Kidney (tissue), 14 donors: ENCODE data around the gene GP5. TPM values are rescaled to one million over a fixed set of nuclear protein-coding genes. Genes with fewer than 3 reads are reported as not detected.
A peak's percentile ranks its signal among the peaks of the same experiment; 100 is the strongest.

Experiments
- DNase-seq, 5 donors: peaks; one replicate each; pipeline ENCODE4 v3.0.0-alpha.2; 2013 to 2020
- FAIRE-seq: peaks from 2 replicates; lab custom pipeline; 2012; peaks lifted over from hg19 to GRCh38; lab: Jason Lieb, UNC
- H3K27ac ChIP-seq, 2 donors: one replicate each; pipeline ENCODE4 v1.7.0; 2013; ENCODE audit warnings: low read depth in 2 of 2, low read length in 2 of 2, inconsistent platforms in 1 of 2
- H3K27me3 ChIP-seq: one replicate; pipeline ENCODE4 v1.7.1; 2013; ENCODE audit warnings: low read length, inconsistent platforms; ENCODE audit not compliant: control insufficient read depth, insufficient read depth
- H3K36me3 ChIP-seq, 3 donors: one replicate each; pipeline versions ENCODE4 v1.7.0 to v1.7.1; 2013; ENCODE audit warnings: low read length in 3 of 3, control low read depth in 1 of 3, inconsistent platforms in 1 of 3; ENCODE audit not compliant: insufficient read depth in 3 of 3, control insufficient read depth in 2 of 3
- H3K4me1 ChIP-seq, 3 donors: one replicate each; pipeline versions ENCODE4 v1.7.0 to v1.7.1; 2013; ENCODE audit warnings: low read length in 3 of 3, inconsistent platforms in 1 of 3, low read depth in 1 of 3; ENCODE audit not compliant: control insufficient read depth in 2 of 3, insufficient read depth in 2 of 3
- H3K4me3 ChIP-seq, 3 donors: one replicate each; pipeline versions ENCODE4 v1.7.0 to v1.8.1; 2013; ENCODE audit warnings: low read length in 3 of 3, control low read depth in 1 of 3, inconsistent platforms in 1 of 3
- H3K9ac ChIP-seq, 3 donors: one replicate each; pipeline versions ENCODE4 v1.7.0 to v1.7.1; 2013; ENCODE audit warnings: low read length in 3 of 3, control low read depth in 1 of 3, inconsistent platforms in 1 of 3
- H3K9me3 ChIP-seq, 3 donors: one replicate each; pipeline versions ENCODE4 v1.7.0 to v1.7.1; 2013; ENCODE audit warnings: low read length in 3 of 3, control low read depth in 1 of 3, inconsistent platforms in 1 of 3; ENCODE audit not compliant: control insufficient read depth in 2 of 3, insufficient read depth in 1 of 3
- CTCF ChIP-seq: IDR thresholded peaks from 3 replicates; pipeline ENCODE4 v1.5.1; 2012; ENCODE audit warnings: mild to moderate bottlenecking, moderate library complexity, borderline replicate concordance; ENCODE audit not compliant: insufficient read depth; ENCODE audit errors: extremely low read depth
- intact Hi-C: fragments of 100-400 bp; cut with DNase I; formaldehyde crosslinking; loops from one replicate; pipeline ENCODE4 v1.11.1; 2022
- polyA plus RNA-seq: library from polyadenylated mRNA; stranded (reverse); fragments of 350-450 nt; fragmentation: Illumina TruSeq; extraction: RNeasy Lipid Tissue Mini Kit (QIAGEN cat#74804); gene quantifications from one replicate; pipeline ENCODE4 v1.2.3, GENCODE V29; 2014; ENCODE audit warnings: low read depth, low replicate concordance; ENCODE audit not compliant: insufficient read depth
- total RNA-seq: library from RNA; stranded (reverse); fragmentation: NEBNext Ultra II Directional; extraction: Animal tissue kit (Norgen Biotek cat#: 25700); gene quantifications from one replicate; pipeline ENCODE4 v1.2.1, GENCODE V29; 2021
- donor health status: control.
- donor health status: control.
- donor health status: control.
- donor health status: control.
- donor health status: control.
- donor health status: DM: yes; HTN: yes; CAD: no.
- donor health status: Normal renal cell carcinoma (clear cell type).

The GP5 gene
- total and polyA plus RNA-seq, 2 donors from 2014 or later, result 0.22 TPM; not detected in 1

GRCh38 chr3:194425399-194425798, 26.3 kb upstream of the GP5 start:
- no peak for FAIRE-seq
- Histone ChIP-seq H3K27ac (no peak overlapping the region), H3K36me3 (peaks cover 6 to 36% (median 16%) of the 10 kb centered on the region in 3 donors), H3K9me3 (no peaks in the 10 kb centered on the region), H3K9ac (no peak overlapping the region), H3K4me3 (no peak overlapping the region), H3K4me1 (no peaks in the 10 kb centered on the region), H3K27me3 (no peaks in the 10 kb centered on the region)
- TF ChIP-seq CTCF, result no peak
- intact Hi-C loops, result no loop called here
- DNase-seq, result no peak

DNA sequence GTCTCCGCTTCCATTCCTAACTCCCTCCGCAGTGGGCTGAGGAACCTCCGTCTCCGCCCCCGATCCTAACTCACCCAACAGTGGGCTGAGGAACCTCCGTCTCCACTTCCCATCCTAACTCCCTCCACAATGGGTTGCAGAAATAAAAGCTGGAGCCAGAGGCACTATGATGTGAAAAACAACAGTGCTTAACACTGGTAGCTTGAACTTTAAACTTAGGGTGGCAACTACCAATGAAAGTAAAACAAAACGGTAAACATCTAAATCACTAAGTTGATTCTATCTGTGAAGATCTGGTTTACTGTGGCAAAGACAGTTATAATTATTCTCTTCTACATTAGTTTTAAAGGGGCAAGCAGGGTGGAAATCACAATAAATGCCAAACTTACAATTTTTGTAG, 25.9 kb upstream of the GP5 start:
- no peaks in the 10 kb centered on the region for H3K9me3 ChIP-seq
- H3K4me3 ChIP-seq, result no peak overlapping the region
- H3K27me3 ChIP-seq, result no peaks in the 10 kb centered on the region
- FAIRE-seq, result no peak
- no peak overlapping the region for H3K9ac ChIP-seq
- intact Hi-C loops, result no loop called here
- peaks cover 6 to 32% (median 17%) of the 10 kb centered on the region in 3 donors for H3K36me3 ChIP-seq
- TF ChIP-seq CTCF, result no peak
- no peaks in the 10 kb centered on the region for H3K4me1 ChIP-seq
- H3K27ac ChIP-seq, result no peak overlapping the region
- DNase-seq, result peak in 1 of 5 donors; percentile 23

DNA sequence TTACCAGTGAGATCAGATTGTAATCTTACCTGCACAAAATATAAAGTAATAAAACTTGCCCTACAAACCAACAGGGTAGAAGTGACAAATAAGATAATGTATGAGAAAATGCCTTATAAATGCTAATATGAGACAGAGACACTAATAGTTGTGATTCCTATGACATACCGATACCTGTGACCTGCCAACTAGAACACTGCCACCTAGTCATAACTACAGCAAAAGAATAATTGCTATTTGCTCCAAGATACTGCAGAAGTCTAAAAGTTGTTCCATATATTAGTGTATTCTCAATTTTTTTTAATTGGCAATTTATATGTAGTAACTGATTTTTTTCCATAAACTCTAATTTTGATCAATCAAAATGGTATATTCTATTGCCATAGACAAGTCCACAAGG, 25.3 kb upstream of the GP5 start:
- Histone ChIP-seq H3K4me1 (no peaks in the 10 kb centered on the region), H3K36me3 (peaks cover 2 to 26% (median 17%) of the 10 kb centered on the region in 3 donors)

More for the DNA sequence above, 25.3 kb upstream of the GP5 start:
- H3K9me3 ChIP-seq, result no peaks in the 10 kb centered on the region
- TF ChIP-seq CTCF, result no peak
- DNase-seq, result no peak
- FAIRE-seq, result no peak
- intact Hi-C loops, result no loop called here
- H3K4me3 ChIP-seq, result no peak overlapping the region
- no peak overlapping the region for H3K27ac ChIP-seq
- H3K9ac ChIP-seq, result no peak overlapping the region
- H3K27me3 ChIP-seq, result no peaks in the 10 kb centered on the region
